HEK293T (cell line): ENCODE measurements around the gene TMEM178B.
"Not testable (repeated sequence)": the region's sequence is repeated elsewhere in the genome, so short reads cannot be mapped to it uniquely, and the experiment has no call there.

ENCODE experiments used
- CTCF ChIA-PET: fragments of 350-600 bp; formaldehyde crosslinking; extraction: SDS; loops from one replicate; lab custom pipeline; 2021; ENCODE audit warnings: antibody characterized with exemption, inconsistent platforms; lab: Yijun Ruan, JAX
- POLR2A ChIA-PET: fragments of 350-600 bp; formaldehyde crosslinking; extraction: SDS; loops from one replicate; lab custom pipeline; 2020; ENCODE audit warnings: antibody characterized with exemption, inconsistent platforms; lab: Yijun Ruan, JAX
- DNase-seq: peaks from one replicate; pipeline ENCODE4 v3.0.0; 2012; ENCODE audit warnings: mixed read lengths; ENCODE audit errors: extremely low spot score
- ARNT ChIP-seq: fragments of 450-650 bp; IDR thresholded peaks from 2 replicates; pipeline ENCODE4 v1.6.1; 2017; ENCODE audit warnings: mild to moderate bottlenecking
- BHLHE40 ChIP-seq: fragments of 450-650 bp; IDR thresholded peaks from 2 replicates; pipeline ENCODE4 v1.6.1; 2016; ENCODE audit warnings: mild to moderate bottlenecking, moderate library complexity, borderline replicate concordance
- CTBP1 ChIP-seq: fragments of 450-650 bp; IDR thresholded peaks from 2 replicates; pipeline ENCODE4 v1.6.1; 2016; ENCODE audit warnings: borderline replicate concordance
- ELF4 ChIP-seq: fragments of 450-650 bp; IDR thresholded peaks from 2 replicates; pipeline ENCODE4 v1.6.1; 2017; ENCODE audit warnings: antibody characterized with exemption
- FOXA1 ChIP-seq: fragments of 450-650 bp; IDR thresholded peaks from 2 replicates; pipeline ENCODE4 v1.6.1; 2016; ENCODE audit warnings: mild to moderate bottlenecking
- FOXK2 ChIP-seq: fragments of 450-650 bp; IDR thresholded peaks from 2 replicates; pipeline ENCODE4 v1.6.1; 2016; ENCODE audit warnings: mild to moderate bottlenecking
- FOXM1 ChIP-seq: fragments of 450-650 bp; IDR thresholded peaks from 2 replicates; pipeline ENCODE4 v1.6.1; 2017; ENCODE audit warnings: mild to moderate bottlenecking, borderline replicate concordance
- HDGF ChIP-seq: fragments of 450-650 bp; IDR thresholded peaks from 2 replicates; pipeline ENCODE4 v1.6.1; 2017; ENCODE audit warnings: antibody characterized with exemption, borderline replicate concordance
- L3MBTL2 ChIP-seq: fragments of 450-650 bp; conservative IDR thresholded peaks from 2 replicates; pipeline ENCODE4 v1.6.1; 2016; ENCODE audit warnings: mild to moderate bottlenecking
- LEF1 ChIP-seq: fragments of 450-650 bp; IDR thresholded peaks from 2 replicates; pipeline ENCODE4 v1.6.1; 2017; ENCODE audit warnings: mild to moderate bottlenecking, borderline replicate concordance
- NFRKB ChIP-seq: fragments of 450-650 bp; IDR thresholded peaks from 2 replicates; pipeline ENCODE4 v1.6.1; 2016; ENCODE audit warnings: mild to moderate bottlenecking, moderate library complexity
- PKNOX1 ChIP-seq: fragments of 450-650 bp; IDR thresholded peaks from 2 replicates; pipeline ENCODE4 v1.6.1; 2016
- SP1 ChIP-seq: fragments of 450-650 bp; IDR thresholded peaks from 2 replicates; pipeline ENCODE4 v1.6.1; 2017
- SUZ12 ChIP-seq: fragments of 450-650 bp; IDR thresholded peaks from 2 replicates; pipeline ENCODE4 v1.6.1; 2016; ENCODE audit warnings: mild to moderate bottlenecking
- TARDBP ChIP-seq: fragments of 450-650 bp; IDR thresholded peaks from 2 replicates; pipeline ENCODE4 v1.6.1; 2016
- ZNF384 ChIP-seq: fragments of 450-650 bp; IDR thresholded peaks from 2 replicates; pipeline ENCODE4 v1.6.1; 2016

The TMEM178B gene

GRCh38 chr7:141390339-141390738 is 316.5 kb downstream of the TMEM178B start:
- no peak for DNase-seq
- CTCF ChIA-PET: no interaction called here
- no peak for TF ChIP-seq ZNF384
- no peak for TF ChIP-seq L3MBTL2
- no peak for TF ChIP-seq LEF1
- TF ChIP-seq PKNOX1: no peak
- TF ChIP-seq FOXK2: no peak
- TF ChIP-seq SP1: no peak
- no peak for TF ChIP-seq TARDBP
- TF ChIP-seq ELF4: no peak
- no peak for TF ChIP-seq ARNT
- TF ChIP-seq FOXA1: no peak
- TF ChIP-seq BHLHE40: no peak
- TF ChIP-seq CTBP1: no peak
- TF ChIP-seq HDGF: no peak
- POLR2A ChIA-PET: no interaction called here

GRCh38 chr7:141393056-141393455 is 319.2 kb downstream of the TMEM178B start:
- CTCF ChIA-PET: no interaction called here
- no peak for TF ChIP-seq ARNT
- no peak for TF ChIP-seq L3MBTL2
- no peak for TF ChIP-seq SP1
- TF ChIP-seq HDGF: no peak
- no peak for TF ChIP-seq ZNF384
- no peak for TF ChIP-seq PKNOX1
- TF ChIP-seq ELF4: no peak
- no peak for TF ChIP-seq CTBP1
- TF ChIP-seq FOXM1: no peak
- TF ChIP-seq BHLHE40: no peak
- no peak for TF ChIP-seq LEF1
- no peak for TF ChIP-seq SUZ12
- no peak for TF ChIP-seq NFRKB
- TF ChIP-seq FOXK2: no peak
- no peak for TF ChIP-seq TARDBP
- no peak for TF ChIP-seq FOXA1
- no peak for DNase-seq
- POLR2A ChIA-PET: no interaction called here

GRCh38 chr7:141397236-141398163 is 323.6 kb downstream of the TMEM178B start:
- CTCF ChIA-PET: no interaction called here
- TF ChIP-seq PKNOX1: no peak
- TF ChIP-seq NFRKB: no peak
- POLR2A ChIA-PET: no interaction called here
- no peak for DNase-seq

DNA sequence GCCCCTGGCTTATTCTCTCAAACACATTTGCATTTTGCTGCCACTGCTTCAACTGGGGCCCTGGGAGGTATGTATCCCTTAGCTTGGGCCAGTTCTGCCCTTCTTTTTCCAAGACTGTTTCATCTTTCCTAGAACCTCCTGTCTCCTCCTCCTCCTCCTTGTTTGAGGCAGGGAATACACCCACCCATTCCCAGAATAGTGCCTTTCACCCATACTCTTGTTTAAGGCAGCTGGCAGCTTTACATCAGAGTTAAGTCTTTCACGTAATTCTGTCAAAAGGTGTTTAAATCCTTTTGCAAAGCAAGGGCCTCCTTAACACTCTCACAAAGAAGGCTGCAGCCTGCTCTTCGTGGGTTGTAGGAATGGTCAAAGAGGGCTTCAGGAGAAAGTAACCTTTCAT is 326.5 kb downstream of the TMEM178B start:
- POLR2A ChIA-PET: no interaction called here
- no peak for DNase-seq
- CTCF ChIA-PET: no interaction called here
- TF ChIP-seq LEF1 (no peak), NFRKB (no peak), FOXM1 (no peak), FOXK2 (no peak), BHLHE40 (no peak), HDGF (no peak), CTBP1 (no peak), ARNT (no peak), ZNF384 (no peak)

DNA sequence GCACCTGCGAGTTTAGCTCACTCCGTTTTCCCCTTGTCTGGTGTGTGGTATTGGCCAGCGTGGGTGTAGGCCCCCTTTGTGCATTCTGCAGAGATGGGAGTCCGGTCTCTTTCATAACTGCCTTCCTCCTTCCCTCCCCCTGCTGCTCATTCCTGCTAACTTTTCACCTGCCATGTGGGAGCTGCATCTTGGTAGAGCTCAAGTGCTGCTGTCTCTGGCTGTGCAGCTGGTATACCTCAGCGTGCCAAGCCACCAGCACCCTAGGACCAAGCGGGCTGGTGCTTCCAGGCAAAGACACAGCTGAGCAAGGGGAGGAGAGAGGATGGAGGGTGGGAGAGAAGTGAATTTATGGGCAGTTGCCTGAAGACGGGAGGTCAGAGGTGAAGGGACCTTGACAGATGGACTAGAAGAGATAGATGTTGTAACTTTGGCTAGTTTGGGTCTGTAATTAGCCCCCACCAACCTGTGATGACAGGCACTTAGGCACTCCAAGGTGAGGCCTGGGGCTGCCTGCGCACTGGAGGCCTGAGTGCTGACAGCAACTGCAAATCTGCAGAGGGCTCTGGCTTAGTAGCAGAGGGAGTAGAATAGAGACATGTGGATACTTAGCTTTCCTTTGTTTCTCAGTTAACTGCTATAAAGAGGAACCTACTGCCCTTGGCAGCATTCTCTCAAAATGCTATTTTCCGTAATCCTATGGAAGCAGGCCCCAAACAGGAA is 328.6 kb downstream of the TMEM178B start:
- no peak for DNase-seq
- CTCF ChIA-PET: no interaction called here
- no peak for TF ChIP-seq HDGF
- TF ChIP-seq CTBP1: no peak
- no peak for TF ChIP-seq ELF4
- TF ChIP-seq L3MBTL2: no peak
- no peak for TF ChIP-seq ARNT
- no peak for TF ChIP-seq FOXM1
- TF ChIP-seq PKNOX1: no peak
- TF ChIP-seq FOXK2: no peak
- no peak for TF ChIP-seq SP1
- TF ChIP-seq BHLHE40: no peak
- POLR2A ChIA-PET: no interaction called here

GRCh38 chr7:141403846-141404245 is 330.0 kb downstream of the TMEM178B start:
- CTCF ChIA-PET: not testable (repeated sequence)

More at GRCh38 chr7:141403846-141404245, 330.0 kb downstream of the TMEM178B start:
- DNase-seq, POLR2A ChIA-PET: not testable (repeated sequence)
